ENCODE data around the gene SCN3A. TPM values are rescaled to one million over a fixed set of nuclear protein-coding genes. Genes with fewer than 3 reads are reported as not detected.

Gene SCN3A
- total and polyA plus RNA-seq, 10 of the 15 experiments (the other 5 are each of a cell fraction or from before 2014, with no cell fraction given): 0.04 to 0.34 (median 0.06) TPM; not detected in 3

GRCh38 chr2:165219481-165219880 is 15.6 kb upstream of the SCN3A start:
- H3K4me3 ChIP-seq: no peak overlapping the region
- H3K4me2 ChIP-seq (ENCODE audit: control insufficient read depth, insufficient read depth): no peak overlapping the region
- no peak for ATAC-seq
- 0% methylated on average over 3 of the region's 3 CpGs for WGBS (ENCODE audit: insufficient coverage, insufficient replicate concordance, low lambda C conversion rate, missing lambda C conversion rate)
- no peaks in the 10 kb centered on the region for H3K9me3 ChIP-seq (replicated peaks; ENCODE audit: control insufficient read depth, insufficient read depth, low read length)
- ChIA-PET POLR2A (no interaction called here), SMC1A (ENCODE audit: uncharacterized antibody, unreplicated experiment) (interaction anchor here (1.1 kb wide), 1 partner anchor 9 kb away, joined by 4 read pairs; no protein-coding TSS in a partner anchor), RAD21 (ENCODE audit: unreplicated experiment) (interaction anchor here (1.3 kb wide), 1 partner anchor 74 kb away, joined by 4 read pairs; no protein-coding TSS in a partner anchor), CTCF (interaction anchor here (0.6 to 1.6 kb wide), 3 partner anchors 16 to 521 kb away, joined by 4 to 7 read pairs (median 4); partner anchors contain the start of genes SCN2A and SCN3A)
- no peak overlapping the region for H2AFZ ChIP-seq (ENCODE audit: control insufficient read depth, low read depth, low read length)
- BruUV-seq (replicated peaks): no TSS peak
- DNase-seq (ENCODE audit: low read depth, low spot score): no peak
- H4K20me1 ChIP-seq (ENCODE audit: control insufficient read depth, insufficient read depth): no peaks in the 10 kb centered on the region
- H3K27me3 ChIP-seq (replicated peaks in 1 of 2; ENCODE audit: control insufficient read depth in 2 of 2, insufficient read depth in 2 of 2, low read length in 1 of 2): no peaks in the 10 kb centered on the region
- no peaks in the 10 kb centered on the region for H3K36me3 ChIP-seq (ENCODE audit: control insufficient read depth in 2 of 2, insufficient read depth in 2 of 2, low read length in 1 of 2)
- H3K9ac ChIP-seq (ENCODE audit: control insufficient read depth, insufficient read depth, low read length): no peak overlapping the region
- no peak for FAIRE-seq
- in situ Hi-C loops (cut with MboI) (no loop called here), intact Hi-C loops (cut with micrococcal nuclease; ENCODE audit: unreplicated experiment) (no loop called here)
- H3K27ac ChIP-seq (ENCODE audit: control insufficient read depth, insufficient read depth): no peak overlapping the region
- H3K4me1 ChIP-seq (ENCODE audit: control insufficient read depth, insufficient read depth, low read length): no peaks in the 10 kb centered on the region
- H3K79me2 ChIP-seq (ENCODE audit: control insufficient read depth, insufficient read depth, low read length): no peaks in the 10 kb centered on the region
- no peak for TF ChIP-seq WRNIP1 (IDR thresholded peaks at IDR 0.05; ENCODE audit: borderline replicate concordance, low read depth, low read length)
- TF ChIP-seq HCFC1 (IDR thresholded peaks at IDR 0.05; ENCODE audit: low read length): no peak
- no peak for TF ChIP-seq MTA3 (IDR thresholded peaks at IDR 0.05; ENCODE audit: borderline replicate concordance, low read length)
- TF ChIP-seq NBN (IDR thresholded peaks at IDR 0.05): no peak
- no peak for TF ChIP-seq YY1 (IDR thresholded peaks at IDR 0.05; ENCODE audit: low read depth, low read length)
- no peak for TF ChIP-seq MYB (IDR thresholded peaks at IDR 0.05; ENCODE audit: borderline replicate concordance, low read depth, low read length)
- no peak for TF ChIP-seq JUNB (IDR thresholded peaks at IDR 0.05)
- no peak for TF ChIP-seq ZSCAN29 (IDR thresholded peaks at IDR 0.05)
- TF ChIP-seq MXI1 (IDR thresholded peaks at IDR 0.05; ENCODE audit: low read depth, low read length): no peak
- TF ChIP-seq, protein P1, sequence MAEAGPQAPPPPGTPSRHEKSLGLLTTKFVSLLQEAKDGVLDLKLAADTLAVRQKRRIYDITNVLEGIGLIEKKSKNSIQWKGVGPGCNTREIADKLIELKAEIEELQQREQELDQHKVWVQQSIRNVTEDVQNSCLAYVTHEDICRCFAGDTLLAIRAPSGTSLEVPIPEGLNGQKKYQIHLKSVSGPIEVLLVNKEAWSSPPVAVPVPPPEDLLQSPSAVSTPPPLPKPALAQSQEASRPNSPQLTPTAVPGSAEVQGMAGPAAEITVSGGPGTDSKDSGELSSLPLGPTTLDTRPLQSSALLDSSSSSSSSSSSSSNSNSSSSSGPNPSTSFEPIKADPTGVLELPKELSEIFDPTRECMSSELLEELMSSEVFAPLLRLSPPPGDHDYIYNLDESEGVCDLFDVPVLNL (IDR thresholded peaks at IDR 0.05; ENCODE audit: low read depth, low read length): no peak
- TF ChIP-seq NFXL1 (IDR thresholded peaks at IDR 0.05; ENCODE audit: borderline replicate concordance): no peak
- TF ChIP-seq MEF2B (IDR thresholded peaks at IDR 0.05; ENCODE audit: partially characterized antibody, poor library complexity, severe bottlenecking): no peak
- TF ChIP-seq, protein P2, sequence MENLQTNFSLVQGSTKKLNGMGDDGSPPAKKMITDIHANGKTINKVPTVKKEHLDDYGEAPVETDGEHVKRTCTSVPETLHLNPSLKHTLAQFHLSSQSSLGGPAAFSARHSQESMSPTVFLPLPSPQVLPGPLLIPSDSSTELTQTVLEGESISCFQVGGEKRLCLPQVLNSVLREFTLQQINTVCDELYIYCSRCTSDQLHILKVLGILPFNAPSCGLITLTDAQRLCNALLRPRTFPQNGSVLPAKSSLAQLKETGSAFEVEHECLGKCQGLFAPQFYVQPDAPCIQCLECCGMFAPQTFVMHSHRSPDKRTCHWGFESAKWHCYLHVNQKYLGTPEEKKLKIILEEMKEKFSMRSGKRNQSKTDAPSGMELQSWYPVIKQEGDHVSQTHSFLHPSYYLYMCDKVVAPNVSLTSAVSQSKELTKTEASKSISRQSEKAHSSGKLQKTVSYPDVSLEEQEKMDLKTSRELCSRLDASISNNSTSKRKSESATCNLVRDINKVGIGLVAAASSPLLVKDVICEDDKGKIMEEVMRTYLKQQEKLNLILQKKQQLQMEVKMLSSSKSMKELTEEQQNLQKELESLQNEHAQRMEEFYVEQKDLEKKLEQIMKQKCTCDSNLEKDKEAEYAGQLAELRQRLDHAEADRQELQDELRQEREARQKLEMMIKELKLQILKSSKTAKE (IDR thresholded peaks at IDR 0.05; ENCODE audit: low read depth, poor library complexity, severe bottlenecking): no peak
- TF ChIP-seq, protein P3, sequence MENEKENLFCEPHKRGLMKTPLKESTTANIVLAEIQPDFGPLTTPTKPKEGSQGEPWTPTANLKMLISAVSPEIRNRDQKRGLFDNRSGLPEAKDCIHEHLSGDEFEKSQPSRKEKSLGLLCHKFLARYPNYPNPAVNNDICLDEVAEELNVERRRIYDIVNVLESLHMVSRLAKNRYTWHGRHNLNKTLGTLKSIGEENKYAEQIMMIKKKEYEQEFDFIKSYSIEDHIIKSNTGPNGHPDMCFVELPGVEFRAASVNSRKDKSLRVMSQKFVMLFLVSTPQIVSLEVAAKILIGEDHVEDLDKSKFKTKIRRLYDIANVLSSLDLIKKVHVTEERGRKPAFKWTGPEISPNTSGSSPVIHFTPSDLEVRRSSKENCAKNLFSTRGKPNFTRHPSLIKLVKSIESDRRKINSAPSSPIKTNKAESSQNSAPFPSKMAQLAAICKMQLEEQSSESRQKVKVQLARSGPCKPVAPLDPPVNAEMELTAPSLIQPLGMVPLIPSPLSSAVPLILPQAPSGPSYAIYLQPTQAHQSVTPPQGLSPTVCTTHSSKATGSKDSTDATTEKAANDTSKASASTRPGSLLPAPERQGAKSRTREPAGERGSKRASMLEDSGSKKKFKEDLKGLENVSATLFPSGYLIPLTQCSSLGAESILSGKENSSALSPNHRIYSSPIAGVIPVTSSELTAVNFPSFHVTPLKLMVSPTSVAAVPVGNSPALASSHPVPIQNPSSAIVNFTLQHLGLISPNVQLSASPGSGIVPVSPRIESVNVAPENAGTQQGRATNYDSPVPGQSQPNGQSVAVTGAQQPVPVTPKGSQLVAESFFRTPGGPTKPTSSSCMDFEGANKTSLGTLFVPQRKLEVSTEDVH (IDR thresholded peaks at IDR 0.05; ENCODE audit: low read depth, partially characterized antibody): no peak
- TF ChIP-seq, protein P4, sequence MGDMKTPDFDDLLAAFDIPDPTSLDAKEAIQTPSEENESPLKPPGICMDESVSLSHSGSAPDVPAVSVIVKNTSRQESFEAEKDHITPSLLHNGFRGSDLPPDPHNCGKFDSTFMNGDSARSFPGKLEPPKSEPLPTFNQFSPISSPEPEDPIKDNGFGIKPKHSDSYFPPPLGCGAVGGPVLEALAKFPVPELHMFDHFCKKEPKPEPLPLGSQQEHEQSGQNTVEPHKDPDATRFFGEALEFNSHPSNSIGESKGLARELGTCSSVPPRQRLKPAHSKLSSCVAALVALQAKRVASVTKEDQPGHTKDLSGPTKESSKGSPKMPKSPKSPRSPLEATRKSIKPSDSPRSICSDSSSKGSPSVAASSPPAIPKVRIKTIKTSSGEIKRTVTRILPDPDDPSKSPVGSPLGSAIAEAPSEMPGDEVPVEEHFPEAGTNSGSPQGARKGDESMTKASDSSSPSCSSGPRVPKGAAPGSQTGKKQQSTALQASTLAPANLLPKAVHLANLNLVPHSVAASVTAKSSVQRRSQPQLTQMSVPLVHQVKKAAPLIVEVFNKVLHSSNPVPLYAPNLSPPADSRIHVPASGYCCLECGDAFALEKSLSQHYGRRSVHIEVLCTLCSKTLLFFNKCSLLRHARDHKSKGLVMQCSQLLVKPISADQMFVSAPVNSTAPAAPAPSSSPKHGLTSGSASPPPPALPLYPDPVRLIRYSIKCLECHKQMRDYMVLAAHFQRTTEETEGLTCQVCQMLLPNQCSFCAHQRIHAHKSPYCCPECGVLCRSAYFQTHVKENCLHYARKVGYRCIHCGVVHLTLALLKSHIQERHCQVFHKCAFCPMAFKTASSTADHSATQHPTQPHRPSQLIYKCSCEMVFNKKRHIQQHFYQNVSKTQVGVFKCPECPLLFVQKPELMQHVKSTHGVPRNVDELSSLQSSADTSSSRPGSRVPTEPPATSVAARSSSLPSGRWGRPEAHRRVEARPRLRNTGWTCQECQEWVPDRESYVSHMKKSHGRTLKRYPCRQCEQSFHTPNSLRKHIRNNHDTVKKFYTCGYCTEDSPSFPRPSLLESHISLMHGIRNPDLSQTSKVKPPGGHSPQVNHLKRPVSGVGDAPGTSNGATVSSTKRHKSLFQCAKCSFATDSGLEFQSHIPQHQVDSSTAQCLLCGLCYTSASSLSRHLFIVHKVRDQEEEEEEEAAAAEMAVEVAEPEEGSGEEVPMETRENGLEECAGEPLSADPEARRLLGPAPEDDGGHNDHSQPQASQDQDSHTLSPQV (IDR thresholded peaks at IDR 0.05): no peak
